22Rv1 (cell line): ENCODE data around the gene SMAD6.

Experiments used
- CTCF ChIP-seq: fragments of 450-650 bp; IDR thresholded peaks from 2 replicates; pipeline ENCODE4 v1.5.1; 2017; ENCODE audit warnings: mild to moderate bottlenecking
- ZFX ChIP-seq: fragments of 450-650 bp; IDR thresholded peaks from 2 replicates; pipeline ENCODE4 v1.6.1; 2017; ENCODE audit warnings: antibody characterized with exemption, borderline replicate concordance

DNA sequence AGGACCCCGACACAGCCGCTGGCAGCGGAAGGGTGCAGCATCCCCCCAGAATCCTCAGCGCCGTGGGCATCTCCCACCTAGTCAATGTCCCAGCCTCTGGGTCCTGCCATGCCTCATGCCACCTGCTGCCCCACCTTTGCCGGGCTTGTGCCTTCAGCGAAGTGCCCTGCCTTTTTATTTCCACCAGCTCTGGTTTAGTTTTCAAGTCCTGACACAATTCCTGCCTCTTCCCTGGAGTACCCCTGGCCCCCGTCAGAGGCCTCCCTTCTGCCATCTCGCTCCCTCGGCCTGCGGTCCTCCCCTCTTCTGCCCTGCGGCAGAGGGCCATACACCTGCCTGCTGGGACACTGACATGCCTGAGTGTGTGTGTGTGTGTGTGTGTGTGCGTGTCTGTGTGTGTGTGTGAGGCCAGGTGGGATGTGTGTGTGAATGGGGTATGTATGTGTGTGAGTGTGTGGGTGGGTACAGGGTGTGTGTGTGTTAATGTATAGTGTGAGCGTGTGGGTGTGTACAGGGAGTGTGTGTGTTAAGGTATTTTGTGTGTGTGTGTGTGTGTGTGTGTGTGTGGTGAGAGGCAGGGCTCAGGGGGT lies 129.9 kb downstream of the SMAD6 start:
- no peak for TF ChIP-seq CTCF
- no peak for TF ChIP-seq ZFX
